Measurements from ENCODE around the gene RAF1. TPM values are rescaled to one million over a fixed set of nuclear protein-coding genes. Genes with fewer than 3 reads are reported as not detected.
"Not testable (repeated sequence)": the region's sequence is repeated elsewhere in the genome, so short reads cannot be mapped to it uniquely, and the experiment has no call there.

The RAF1 gene
- total RNA-seq, 4 donors from 2014 or later = 73.2 to 107 (median 84.2) TPM

- Histone ChIP-seq H3K4me3 (no peak overlapping the region), H3K27me3 (no peaks in the 10 kb centered on the region), H3K36me3 (peaks cover 0 to 14% (median 0%) of the 10 kb centered on the region in 3 donors), H3K4me1 (peaks cover 0 to 14% (median under 1%) of the 10 kb centered on the region in 3 donors), H3K9me3 (no peaks in the 10 kb centered on the region), H3K27ac (no peak overlapping the region)
- intact Hi-C loops (cut with DNase I) = no loop called here
- 14 to 44% methylated on average over 1 of the region's 1 CpG for WGBS, 2 donors
- TF ChIP-seq, protein P1, sequence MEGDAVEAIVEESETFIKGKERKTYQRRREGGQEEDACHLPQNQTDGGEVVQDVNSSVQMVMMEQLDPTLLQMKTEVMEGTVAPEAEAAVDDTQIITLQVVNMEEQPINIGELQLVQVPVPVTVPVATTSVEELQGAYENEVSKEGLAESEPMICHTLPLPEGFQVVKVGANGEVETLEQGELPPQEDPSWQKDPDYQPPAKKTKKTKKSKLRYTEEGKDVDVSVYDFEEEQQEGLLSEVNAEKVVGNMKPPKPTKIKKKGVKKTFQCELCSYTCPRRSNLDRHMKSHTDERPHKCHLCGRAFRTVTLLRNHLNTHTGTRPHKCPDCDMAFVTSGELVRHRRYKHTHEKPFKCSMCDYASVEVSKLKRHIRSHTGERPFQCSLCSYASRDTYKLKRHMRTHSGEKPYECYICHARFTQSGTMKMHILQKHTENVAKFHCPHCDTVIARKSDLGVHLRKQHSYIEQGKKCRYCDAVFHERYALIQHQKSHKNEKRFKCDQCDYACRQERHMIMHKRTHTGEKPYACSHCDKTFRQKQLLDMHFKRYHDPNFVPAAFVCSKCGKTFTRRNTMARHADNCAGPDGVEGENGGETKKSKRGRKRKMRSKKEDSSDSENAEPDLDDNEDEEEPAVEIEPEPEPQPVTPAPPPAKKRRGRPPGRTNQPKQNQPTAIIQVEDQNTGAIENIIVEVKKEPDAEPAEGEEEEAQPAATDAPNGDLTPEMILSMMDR (IDR thresholded peaks at IDR 0.05) = no peak
- no peak for TF ChIP-seq POLR2A (IDR thresholded peaks at IDR 0.05)
- no peak for DNase-seq
Observed at GRCh38 chr3:12638105-12638504, 25.8 kb downstream of the RAF1 start.

- TF ChIP-seq, protein P1 (IDR thresholded peaks at IDR 0.05) = no peak
- TF ChIP-seq POLR2A (IDR thresholded peaks at IDR 0.05) = no peak
- WGBS, 2 donors = 86 to 88% methylated on average over 4 of the region's 4 CpGs
- Histone ChIP-seq H3K9me3 (no peaks in the 10 kb centered on the region), H3K27ac (no peak overlapping the region), H3K36me3 (peaks cover 0 to 14% (median 0%) of the 10 kb centered on the region in 3 donors), H3K4me3 (no peak overlapping the region), H3K4me1 (peaks cover 0 to 28% (median 8%) of the 10 kb centered on the region in 3 donors), H3K27me3 (no peaks in the 10 kb centered on the region)
- DNase-seq = no peak
- intact Hi-C loops (cut with DNase I) = no loop called here
Observed at GRCh38 chr3:12633108-12633507, 30.8 kb downstream of the RAF1 start.

GRCh38 chr3:12632523-12632922 is 31.4 kb downstream of the RAF1 start:
- no peak for DNase-seq
- 86 to 89% methylated on average over 2 of the region's 2 CpGs for WGBS, 2 donors
- H3K4me1 ChIP-seq = peaks cover 0 to 33% (median 8%) of the 10 kb centered on the region in 3 donors
- H3K9me3 ChIP-seq = no peaks in the 10 kb centered on the region
- H3K36me3 ChIP-seq = peaks cover 0 to 11% (median 0%) of the 10 kb centered on the region in 3 donors
- intact Hi-C loops (cut with DNase I) = no loop called here
- no peak overlapping the region for H3K27ac ChIP-seq
- no peak for TF ChIP-seq POLR2A (IDR thresholded peaks at IDR 0.05)
- TF ChIP-seq, protein P1 (IDR thresholded peaks at IDR 0.05) = no peak
- no peaks in the 10 kb centered on the region for H3K27me3 ChIP-seq
- H3K4me3 ChIP-seq = no peak overlapping the region

- H3K27me3 ChIP-seq; intact Hi-C loops (cut with DNase I); H3K4me3 ChIP-seq; H3K36me3 ChIP-seq; H3K27ac ChIP-seq; H3K9me3 ChIP-seq; DNase-seq: not testable (repeated sequence)
- H3K4me1 ChIP-seq = peaks cover 0 to 46% (median 8%) of the 10 kb centered on the region in 3 donors
- WGBS, 2 donors = 86 to 93% methylated on average over 7 of the region's 7 CpGs
Observed at GRCh38 chr3:12630843-12631242, 33.1 kb downstream of the RAF1 start.

DNA sequence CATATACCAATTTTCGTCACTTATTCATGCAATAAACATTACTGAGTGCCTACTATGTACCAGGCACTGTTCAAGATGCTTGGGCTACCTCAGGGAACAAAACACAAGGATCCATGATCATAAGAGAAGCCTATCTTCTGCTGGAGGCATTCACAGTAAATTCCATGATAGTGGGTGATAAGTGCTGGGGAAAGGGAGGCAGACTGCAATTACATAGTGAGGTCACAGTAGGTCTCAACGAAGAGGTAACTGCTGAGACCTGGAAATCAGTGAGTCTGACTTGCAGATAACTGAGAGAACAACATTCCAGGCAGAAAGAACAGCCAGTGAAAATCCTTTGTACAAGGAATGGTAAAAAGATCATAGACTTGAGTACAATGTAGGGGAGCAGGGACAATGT is 33.6 kb downstream of the RAF1 start:
- no peak for DNase-seq
- Histone ChIP-seq H3K27ac (no peak overlapping the region), H3K4me3 (no peak overlapping the region), H3K36me3 (no peaks in the 10 kb centered on the region), H3K9me3 (no peaks in the 10 kb centered on the region), H3K27me3 (no peaks in the 10 kb centered on the region), H3K4me1 (peaks cover 0 to 51% (median 8%) of the 10 kb centered on the region in 3 donors)
- intact Hi-C loops (cut with DNase I) = no loop called here
- TF ChIP-seq POLR2A (IDR thresholded peaks at IDR 0.05) = no peak
- TF ChIP-seq, protein P1 (IDR thresholded peaks at IDR 0.05) = no peak
- WGBS, 2 donors = 68 to 76% methylated on average over 2 of the region's 2 CpGs

GRCh38 chr3:12629560-12629959 is 34.4 kb downstream of the RAF1 start:
- intact Hi-C loops (cut with DNase I) = no loop called here
- no peak for DNase-seq
- WGBS, 2 donors = 32 to 37% methylated on average over 4 of the region's 4 CpGs
- Histone ChIP-seq H3K4me1 (peaks cover 0 to 59% (median 8%) of the 10 kb centered on the region in 3 donors), H3K4me3 (no peak overlapping the region), H3K9me3 (no peaks in the 10 kb centered on the region), H3K27me3 (no peaks in the 10 kb centered on the region), H3K36me3 (no peaks in the 10 kb centered on the region), H3K27ac (peak overlapping the region in 1 of 4 donors; percentile 15)
- TF ChIP-seq POLR2A (IDR thresholded peaks at IDR 0.05) = no peak
- TF ChIP-seq, protein P1 (IDR thresholded peaks at IDR 0.05) = no peak
